Measurements from ENCODE around the gene ZNF157.
A peak's percentile ranks its signal among the peaks of the same experiment; 100 is the strongest.

ZNF157 gene

GRCh38 chrX:47361538-47362511 is 8.6 kb upstream of the ZNF157 start:
- Histone ChIP-seq H3K79me1 (ENCODE audit: low read depth, low read length) (no peaks in the 10 kb centered on the region), H4K91ac (ENCODE audit: low read depth, low read length, poor library complexity) (no peak overlapping the region), H2AFZ (ENCODE audit: low read length) (peak overlapping the region; percentile 57), H3K4me1 (ENCODE audit: control insufficient read depth in 2 of 2, insufficient read depth in 1 of 2, low read depth in 1 of 2, low read length in 2 of 2) (no peaks in the 10 kb centered on the region), H2BK15ac (ENCODE audit: low read length) (no peak overlapping the region), H3K14ac (ENCODE audit: low read length) (no peak overlapping the region), H2BK120ac (ENCODE audit: low read depth, low read length) (no peak overlapping the region), H2BK12ac (ENCODE audit: low read length) (no peak overlapping the region), H3K4me3 (ENCODE audit: low read length in 2 of 2) (peak overlapping the region; percentile 29 to 79), H3K4ac (ENCODE audit: low read length) (no peak overlapping the region), H3K36me3 (replicated peaks in 1 of 2; ENCODE audit: control insufficient read depth in 2 of 2, insufficient read depth in 2 of 2, low read length in 2 of 2) (no peaks in the 10 kb centered on the region), H2AK5ac (ENCODE audit: low read depth, low read length) (no peak overlapping the region), H3K27ac (replicated peaks; ENCODE audit: low read length) (peak overlapping the region; percentile 98), H3K9me3 (replicated peaks in 1 of 2; ENCODE audit: control insufficient read depth in 2 of 2, insufficient read depth in 1 of 2, low read depth in 1 of 2, low read length in 2 of 2) (no peaks in the 10 kb centered on the region), H3K9ac (ENCODE audit: low read depth, low read length, poor library complexity) (no peak overlapping the region), H4K8ac (ENCODE audit: low read depth, low read length) (no peak overlapping the region), H3K18ac (ENCODE audit: low read length) (no peak overlapping the region), H2BK5ac (ENCODE audit: low read length) (no peak overlapping the region), H3K27me3 (ENCODE audit: control insufficient read depth in 3 of 3, insufficient read depth in 3 of 3, low read depth in 1 of 3, low read length in 3 of 3) (no peaks in the 10 kb centered on the region), H3K4me2 (ENCODE audit: insufficient read depth, low read length, poor library complexity, severe bottlenecking) (no peak overlapping the region), H3K23ac (ENCODE audit: low read depth, low read length, poor library complexity) (no peak overlapping the region)
- DNase-seq (ENCODE audit: low spot score), result peak; percentile 86
- WGBS, 2 donors (ENCODE audit: extremely low coverage in 2 of 2, insufficient read length in 2 of 2, insufficient replicate concordance in 1 of 2), result no CpG with 5 or more reads among the region's 13 CpGs

- H2BK12ac ChIP-seq (ENCODE audit: low read length), result no peak overlapping the region
- peak overlapping the region; percentile 32 for H3K4me2 ChIP-seq (ENCODE audit: insufficient read depth, low read length, poor library complexity, severe bottlenecking)
- peak overlapping the region; percentile 3 for H2BK5ac ChIP-seq (ENCODE audit: low read length)
- no peaks in the 10 kb centered on the region for H3K4me1 ChIP-seq (ENCODE audit: control insufficient read depth in 2 of 2, insufficient read depth in 1 of 2, low read depth in 1 of 2, low read length in 2 of 2)
- peak; percentile 54 for DNase-seq (ENCODE audit: low spot score)
- no CpG with 5 or more reads among the region's 32 CpGs for WGBS, 2 donors (ENCODE audit: extremely low coverage in 2 of 2, insufficient read length in 2 of 2, insufficient replicate concordance in 1 of 2)
- H3K9me3 ChIP-seq (replicated peaks in 1 of 2; ENCODE audit: control insufficient read depth in 2 of 2, insufficient read depth in 1 of 2, low read depth in 1 of 2, low read length in 2 of 2), result no peaks in the 10 kb centered on the region
- no peaks in the 10 kb centered on the region for H3K79me1 ChIP-seq (ENCODE audit: low read depth, low read length)
- H3K36me3 ChIP-seq (replicated peaks in 1 of 2; ENCODE audit: control insufficient read depth in 2 of 2, insufficient read depth in 2 of 2, low read length in 2 of 2), result no peaks in the 10 kb centered on the region
- peak overlapping the region; percentile 66 for H2AFZ ChIP-seq (ENCODE audit: low read length)
- no peak overlapping the region for H4K8ac ChIP-seq (ENCODE audit: low read depth, low read length)
- H3K4me3 ChIP-seq (ENCODE audit: low read length in 2 of 2), result peak overlapping the region; percentile 24 to 77
- H2BK15ac ChIP-seq (ENCODE audit: low read length), result no peak overlapping the region
- no peak overlapping the region for H3K4ac ChIP-seq (ENCODE audit: low read length)
- peak overlapping the region; percentile 81 for H3K18ac ChIP-seq (ENCODE audit: low read length)
- peak overlapping the region; percentile 44 for H3K9ac ChIP-seq (ENCODE audit: low read depth, low read length, poor library complexity)
- H3K27me3 ChIP-seq (ENCODE audit: control insufficient read depth in 3 of 3, insufficient read depth in 3 of 3, low read depth in 1 of 3, low read length in 3 of 3), result peaks cover 0 to 4% (median 0%) of the 10 kb centered on the region in 3 experiments
- H4K91ac ChIP-seq (ENCODE audit: low read depth, low read length, poor library complexity), result no peak overlapping the region
- no peak overlapping the region for H2AK5ac ChIP-seq (ENCODE audit: low read depth, low read length)
- no peak overlapping the region for H3K23ac ChIP-seq (ENCODE audit: low read depth, low read length, poor library complexity)
- no peak overlapping the region for H2BK120ac ChIP-seq (ENCODE audit: low read depth, low read length)
- peak overlapping the region; percentile 53 for H3K27ac ChIP-seq (replicated peaks; ENCODE audit: low read length)
- no peak overlapping the region for H3K14ac ChIP-seq (ENCODE audit: low read length)
Measured at GRCh38 chrX:47366041-47366722, 4.2 kb upstream of the ZNF157 start.

- Histone ChIP-seq H3K36me3 (replicated peaks in 1 of 2; ENCODE audit: control insufficient read depth in 2 of 2, insufficient read depth in 2 of 2, low read length in 2 of 2) (no peaks in the 10 kb centered on the region), H2AFZ (ENCODE audit: low read length) (no peak overlapping the region), H2BK12ac (ENCODE audit: low read length) (no peak overlapping the region), H2AK5ac (ENCODE audit: low read depth, low read length) (no peak overlapping the region), H2BK15ac (ENCODE audit: low read length) (no peak overlapping the region), H2BK120ac (ENCODE audit: low read depth, low read length) (no peak overlapping the region), H3K23ac (ENCODE audit: low read depth, low read length, poor library complexity) (no peak overlapping the region), H3K9me3 (replicated peaks in 1 of 2; ENCODE audit: control insufficient read depth in 2 of 2, insufficient read depth in 1 of 2, low read depth in 1 of 2, low read length in 2 of 2) (no peaks in the 10 kb centered on the region), H2BK5ac (ENCODE audit: low read length) (no peak overlapping the region), H3K4me1 (ENCODE audit: control insufficient read depth in 2 of 2, insufficient read depth in 1 of 2, low read depth in 1 of 2, low read length in 2 of 2) (no peaks in the 10 kb centered on the region), H3K27ac (replicated peaks; ENCODE audit: low read length) (no peak overlapping the region), H3K79me1 (ENCODE audit: low read depth, low read length) (no peaks in the 10 kb centered on the region), H3K4ac (ENCODE audit: low read length) (no peak overlapping the region), H3K27me3 (ENCODE audit: control insufficient read depth in 3 of 3, insufficient read depth in 3 of 3, low read depth in 1 of 3, low read length in 3 of 3) (peaks cover 0 to 4% (median 0%) of the 10 kb centered on the region in 3 experiments), H3K18ac (ENCODE audit: low read length) (no peak overlapping the region), H3K9ac (ENCODE audit: low read depth, low read length, poor library complexity) (no peak overlapping the region), H3K14ac (ENCODE audit: low read length) (no peak overlapping the region), H4K91ac (ENCODE audit: low read depth, low read length, poor library complexity) (no peak overlapping the region), H4K8ac (ENCODE audit: low read depth, low read length) (no peak overlapping the region), H3K4me3 (ENCODE audit: low read length in 2 of 2) (no peak overlapping the region), H3K4me2 (ENCODE audit: insufficient read depth, low read length, poor library complexity, severe bottlenecking) (no peak overlapping the region)
- WGBS, 2 donors (ENCODE audit: extremely low coverage in 2 of 2, insufficient read length in 2 of 2, insufficient replicate concordance in 1 of 2), result no CpG with 5 or more reads among the region's 5 CpGs
- no peak for DNase-seq (ENCODE audit: low spot score)
Measured at GRCh38 chrX:47373198-47373597, 2.8 kb downstream of the ZNF157 start.

- no peak overlapping the region for H2BK120ac ChIP-seq (ENCODE audit: low read depth, low read length)
- no peaks in the 10 kb centered on the region for H3K4me1 ChIP-seq (ENCODE audit: control insufficient read depth in 2 of 2, insufficient read depth in 1 of 2, low read depth in 1 of 2, low read length in 2 of 2)
- no peak overlapping the region for H2BK15ac ChIP-seq (ENCODE audit: low read length)
- H2BK5ac ChIP-seq (ENCODE audit: low read length), result no peak overlapping the region
- H3K4ac ChIP-seq (ENCODE audit: low read length), result no peak overlapping the region
- H3K4me2 ChIP-seq (ENCODE audit: insufficient read depth, low read length, poor library complexity, severe bottlenecking), result no peak overlapping the region
- H3K9ac ChIP-seq (ENCODE audit: low read depth, low read length, poor library complexity), result no peak overlapping the region
- H3K79me1 ChIP-seq (ENCODE audit: low read depth, low read length), result no peaks in the 10 kb centered on the region
- DNase-seq (ENCODE audit: low spot score), result no peak
- H4K8ac ChIP-seq (ENCODE audit: low read depth, low read length), result no peak overlapping the region
- no peaks in the 10 kb centered on the region for H3K27me3 ChIP-seq (ENCODE audit: control insufficient read depth in 3 of 3, insufficient read depth in 3 of 3, low read depth in 1 of 3, low read length in 3 of 3)
- H2AK5ac ChIP-seq (ENCODE audit: low read depth, low read length), result no peak overlapping the region
- no CpG with 5 or more reads among the region's 10 CpGs for WGBS, 2 donors (ENCODE audit: extremely low coverage in 2 of 2, insufficient read length in 2 of 2, insufficient replicate concordance in 1 of 2)
- no peak overlapping the region for H3K14ac ChIP-seq (ENCODE audit: low read length)
- no peak overlapping the region for H3K27ac ChIP-seq (replicated peaks; ENCODE audit: low read length)
- H4K91ac ChIP-seq (ENCODE audit: low read depth, low read length, poor library complexity), result no peak overlapping the region
- H2BK12ac ChIP-seq (ENCODE audit: low read length), result no peak overlapping the region
- no peaks in the 10 kb centered on the region for H3K9me3 ChIP-seq (replicated peaks in 1 of 2; ENCODE audit: control insufficient read depth in 2 of 2, insufficient read depth in 1 of 2, low read depth in 1 of 2, low read length in 2 of 2)
- no peak overlapping the region for H3K23ac ChIP-seq (ENCODE audit: low read depth, low read length, poor library complexity)
- H3K18ac ChIP-seq (ENCODE audit: low read length), result no peak overlapping the region
- H3K4me3 ChIP-seq (ENCODE audit: low read length in 2 of 2), result no peak overlapping the region
- H2AFZ ChIP-seq (ENCODE audit: low read length), result no peak overlapping the region
- no peaks in the 10 kb centered on the region for H3K36me3 ChIP-seq (replicated peaks in 1 of 2; ENCODE audit: control insufficient read depth in 2 of 2, insufficient read depth in 2 of 2, low read length in 2 of 2)
Measured at GRCh38 chrX:47380268-47380667, 9.9 kb downstream of the ZNF157 start.
